ENCODE results near the gene IL23R.

GRCh38 chr1:67169932-67170331 lies 3.7 kb downstream of the IL23R start:
- TF ChIP-seq ARNT (IDR thresholded peaks at IDR 0.05) (no peak), FOXK2 (IDR thresholded peaks at IDR 0.05) (no peak), LEF1 (IDR thresholded peaks at IDR 0.05; ENCODE audit: borderline replicate concordance) (no peak), ZNF384 (IDR thresholded peaks at IDR 0.05) (no peak), ELF4 (IDR thresholded peaks at IDR 0.05) (no peak), FOXA1 (IDR thresholded peaks at IDR 0.05) (no peak), FOXM1 (IDR thresholded peaks at IDR 0.05; ENCODE audit: borderline replicate concordance) (no peak), SP1 (IDR thresholded peaks at IDR 0.05) (no peak)
